GM08714 (cell line): ENCODE measurements around the gene MBTPS1.
A peak's percentile ranks its signal among the peaks of the same experiment; 100 is the strongest.

ENCODE experiments used
- H3K4me3 ChIP-seq: fragments of 200-500 bp; sonication (Bioruptor generic); 2 replicates; pipeline ENCODE4 v1.5.1; 2014; ENCODE audit warnings: mild to moderate bottlenecking, low read length, inconsistent platforms
- ZNF274 ChIP-seq: IDR thresholded peaks from 2 replicates; pipeline ENCODE4 v1.6.1; 2012; ENCODE audit warnings: mild to moderate bottlenecking, low read depth, low read length

Gene MBTPS1

GRCh38 chr16:84116720-84117493, at the start of gene MBTPS1:
MBTPS1 (minus strand) TSS chr16:84116942; CDS start chr16:84101783, 15,159 bp downstream.
- TF ChIP-seq ZNF274, result no peak

DNA sequence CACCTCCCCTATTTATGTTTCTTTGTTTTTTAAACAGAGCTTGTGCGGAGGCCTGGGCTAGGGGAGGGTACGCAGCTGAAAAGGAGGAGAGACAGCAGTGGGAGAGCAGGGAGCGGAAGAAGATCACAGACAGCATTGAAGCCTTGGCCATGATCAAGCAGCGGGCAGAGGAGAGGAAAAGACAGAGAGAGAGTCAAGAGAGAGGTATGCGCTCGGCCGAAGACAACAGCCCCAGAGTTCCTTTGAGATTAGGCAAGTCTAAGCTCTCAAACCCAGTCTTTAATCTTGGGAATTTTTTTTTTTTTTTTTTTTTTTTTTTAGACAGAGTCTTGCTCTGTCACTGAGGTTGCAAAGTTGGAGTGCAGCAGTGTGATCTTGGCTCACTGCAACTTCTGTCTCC, 49.0 kb upstream of the MBTPS1 start:
- no peak overlapping the region for H3K4me3 ChIP-seq
- TF ChIP-seq ZNF274, result no peak

More at GRCh38 chr16:84116720-84117493, at the start of gene MBTPS1:
- peak within 1 kb of the TSS; percentile 100 for H3K4me3 ChIP-seq

DNA sequence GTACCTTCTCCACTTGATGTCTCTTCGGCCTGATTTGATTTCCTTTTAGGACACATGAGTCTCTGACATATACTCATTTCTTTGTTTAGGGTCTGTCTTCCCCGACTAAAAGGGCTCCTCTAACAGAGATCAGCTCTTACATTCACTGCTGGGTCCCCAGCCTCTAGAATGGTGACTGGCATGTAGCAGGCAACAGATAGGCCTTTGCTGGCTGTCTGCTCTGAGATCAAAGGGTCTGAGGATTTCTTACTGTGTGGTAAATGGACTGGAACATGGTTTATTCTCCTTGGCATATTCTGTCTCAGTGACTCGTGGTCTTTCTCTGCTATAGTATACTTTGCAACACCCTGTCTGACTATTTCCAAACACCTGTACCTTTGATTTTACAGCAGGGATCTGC, 45.1 kb upstream of the MBTPS1 start:
- no peak overlapping the region for H3K4me3 ChIP-seq
- no peak for TF ChIP-seq ZNF274

- no peak overlapping the region for H3K4me3 ChIP-seq
- TF ChIP-seq ZNF274, result no peak
These were observed 44.3 kb upstream of the MBTPS1 start for GRCh38 chr16:84161037-84161436.

- TF ChIP-seq ZNF274, result no peak
- no peak overlapping the region for H3K4me3 ChIP-seq
These were observed 43.1 kb upstream of the MBTPS1 start for GRCh38 chr16:84159800-84160199.

GRCh38 chr16:84159007-84159406, 42.3 kb upstream of the MBTPS1 start:
- H3K4me3 ChIP-seq, result no peak overlapping the region
- no peak for TF ChIP-seq ZNF274

DNA sequence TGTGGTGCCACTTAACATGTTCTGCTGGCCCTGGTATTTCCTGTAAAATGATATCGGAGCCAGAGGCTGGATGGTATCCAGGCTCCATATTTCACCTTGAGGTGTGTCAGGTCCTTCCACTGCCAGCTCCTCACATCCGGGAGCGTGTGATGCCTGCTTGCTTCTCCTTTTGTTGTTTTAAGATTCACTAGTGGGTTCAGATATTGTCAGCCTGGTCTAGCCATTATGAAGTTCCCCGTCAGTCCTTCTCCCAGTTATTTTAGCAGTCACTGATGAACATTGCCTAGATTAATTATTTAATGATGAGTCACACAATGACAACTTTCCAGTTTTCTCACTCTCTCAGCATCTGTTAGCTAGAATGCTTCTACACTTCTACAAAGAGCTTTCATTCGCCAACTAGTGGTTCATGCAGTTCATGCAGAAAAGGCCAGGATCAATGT, 39.6 kb upstream of the MBTPS1 start:
- no peak for TF ChIP-seq ZNF274
- no peak overlapping the region for H3K4me3 ChIP-seq

- no peak for TF ChIP-seq ZNF274
- H3K4me3 ChIP-seq, result no peak overlapping the region
These were observed 39.0 kb upstream of the MBTPS1 start for GRCh38 chr16:84155771-84156170.

- H3K4me3 ChIP-seq, result no peak overlapping the region
- no peak for TF ChIP-seq ZNF274
These were observed 38.5 kb upstream of the MBTPS1 start for GRCh38 chr16:84155226-84155625.

GRCh38 chr16:84153660-84154214, 37.0 kb upstream of the MBTPS1 start:
- no peak overlapping the region for H3K4me3 ChIP-seq
- TF ChIP-seq ZNF274, result no peak

- H3K4me3 ChIP-seq, result no peak overlapping the region
- no peak for TF ChIP-seq ZNF274
These were observed 34.2 kb upstream of the MBTPS1 start for GRCh38 chr16:84150926-84151325.

DNA sequence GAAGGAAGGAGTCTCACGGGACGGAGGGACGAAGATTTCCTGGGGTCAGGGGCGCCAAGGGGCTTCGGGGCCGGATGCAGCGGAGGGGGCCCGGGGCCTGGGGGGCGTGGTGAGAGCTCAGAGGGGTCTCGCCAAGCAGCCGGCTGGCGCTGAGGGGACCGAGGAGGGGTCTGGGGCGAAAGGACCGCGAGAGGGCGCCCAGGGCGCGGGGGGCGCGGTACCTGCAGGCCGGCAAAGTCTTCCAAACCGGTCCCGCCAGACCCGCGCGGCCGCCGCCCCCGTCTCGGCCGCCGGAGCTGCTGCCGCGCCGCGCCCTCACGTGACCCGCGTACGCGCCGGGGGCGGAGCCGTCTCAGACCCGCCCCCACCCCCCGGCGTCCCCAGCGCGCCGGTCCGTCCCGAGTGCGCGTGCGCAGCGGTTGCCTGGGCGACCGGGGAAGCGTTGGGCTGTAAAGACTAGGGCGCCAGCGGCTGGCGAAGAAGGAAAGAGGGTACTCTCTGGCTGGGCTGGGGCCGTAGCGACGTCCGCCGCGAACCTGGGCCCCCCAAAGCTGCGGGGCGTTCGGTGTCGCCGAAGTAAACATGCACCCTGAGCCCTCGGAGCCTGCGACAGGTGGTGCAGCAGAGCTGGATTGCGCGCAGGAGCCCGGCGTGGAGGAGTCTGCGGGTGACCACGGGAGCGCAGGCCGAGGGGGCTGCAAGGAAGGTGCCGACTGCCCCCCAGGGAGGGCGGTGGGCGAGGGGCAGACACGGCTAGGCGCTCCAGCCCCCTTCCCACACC, 28.3 kb upstream of the MBTPS1 start, which contains the start of the genes DNAAF1 and HSDL1:
DNAAF1 (plus strand) TSS at position 450 of the 781 bp plus-strand sequence; CDS start at position 583, 133 bp downstream.
HSDL1 (minus strand) TSS at position 319 of the 781 bp plus-strand sequence. CDS start 13,856 bp downstream, outside the sequence.
- H3K4me3 ChIP-seq, result peak within 1 kb of the TSS; percentile 68
- TF ChIP-seq ZNF274, result no peak

DNA sequence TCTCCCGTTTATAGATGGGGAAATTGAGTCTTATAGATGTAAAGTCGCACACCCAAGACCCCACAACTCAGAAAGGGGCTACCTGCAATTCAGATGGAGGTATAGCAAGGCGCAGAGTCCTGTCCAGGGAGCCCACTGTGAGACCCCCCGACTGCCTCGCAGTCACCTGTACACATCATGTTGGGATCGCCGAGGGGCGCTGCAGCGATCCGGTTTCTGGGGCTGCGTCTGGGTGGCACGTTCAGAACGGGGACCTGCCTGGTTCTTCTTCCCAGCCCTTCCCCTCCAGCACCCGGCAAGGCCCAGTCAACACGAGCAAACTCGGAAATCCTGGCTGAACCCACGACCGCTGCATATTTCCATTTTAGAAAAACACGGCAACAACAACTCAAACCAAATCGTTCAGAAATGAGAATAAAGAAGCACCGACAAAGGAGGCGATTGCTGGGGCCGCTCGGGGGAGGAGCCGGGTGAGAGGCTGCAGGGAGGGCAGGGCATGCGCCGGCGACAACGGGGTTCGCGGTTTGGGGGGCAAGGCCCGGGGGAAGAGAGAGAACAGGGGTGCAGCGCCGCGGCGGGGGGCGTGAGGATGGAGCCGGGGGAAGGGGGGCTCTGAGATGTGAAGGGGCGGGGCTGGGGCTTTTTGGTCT, 27.6 kb upstream of the MBTPS1 start:
- no peak for TF ChIP-seq ZNF274
- H3K4me3 ChIP-seq, result peak overlapping the region; percentile 68

- H3K4me3 ChIP-seq, result peak overlapping the region; percentile 68
- TF ChIP-seq ZNF274, result no peak
These were observed 27.1 kb upstream of the MBTPS1 start for GRCh38 chr16:84143784-84144199.

GRCh38 chr16:84143081-84143480, 26.3 kb upstream of the MBTPS1 start:
- TF ChIP-seq ZNF274, result no peak
- no peak overlapping the region for H3K4me3 ChIP-seq
